Mucosa of stomach (tissue), 1 donor: ENCODE results near the gene KDF1.

Experiments
- H3K27me3 ChIP-seq: one replicate; pipeline ENCODE4 v1.7.0; 2013; ENCODE audit warnings: mild to moderate bottlenecking, low read length; ENCODE audit not compliant: control insufficient read depth, insufficient read depth
- H3K36me3 ChIP-seq: one replicate; pipeline ENCODE4 v1.7.0; 2013; ENCODE audit warnings: low read length; ENCODE audit not compliant: control insufficient read depth, insufficient read depth
- H3K4me1 ChIP-seq: one replicate; pipeline ENCODE4 v1.7.0; 2013; ENCODE audit warnings: mild to moderate bottlenecking, low read length; ENCODE audit not compliant: control insufficient read depth, insufficient read depth
- H3K4me3 ChIP-seq: one replicate; pipeline ENCODE4 v1.7.0; 2013; ENCODE audit warnings: low read length
- H3K9ac ChIP-seq: one replicate; pipeline ENCODE4 v1.7.0; 2013; ENCODE audit warnings: mild to moderate bottlenecking, low read length, moderate library complexity
- H3K9me3 ChIP-seq: one replicate; pipeline ENCODE4 v1.7.0; 2013; ENCODE audit warnings: mild to moderate bottlenecking, low read length, moderate library complexity; ENCODE audit not compliant: control insufficient read depth
- donor health status: Pancreatic carcinoma.

Gene KDF1

GRCh38 chr1:26965213-26965612, 4.9 kb upstream of the KDF1 start:
- Histone ChIP-seq H3K4me1 (peaks cover 43% of the 10 kb centered on the region), H3K9ac (no peak overlapping the region), H3K9me3 (no peaks in the 10 kb centered on the region), H3K36me3 (no peaks in the 10 kb centered on the region), H3K27me3 (peaks cover 8% of the 10 kb centered on the region), H3K4me3 (no peak overlapping the region)

- H3K27me3 ChIP-seq, result peaks cover 14% of the 10 kb centered on the region
- H3K9me3 ChIP-seq, result no peaks in the 10 kb centered on the region
- H3K4me1 ChIP-seq, result peaks cover 22% of the 10 kb centered on the region
These were observed 1.6 kb upstream of the KDF1 start for GRCh38 chr1:26961826-26962225.

GRCh38 chr1:26960625-26960966, 328 bp upstream of the KDF1 start:
- Histone ChIP-seq H3K9ac (peak overlapping the region; percentile 87), H3K27me3 (peaks cover 14% of the 10 kb centered on the region), H3K36me3 (no peaks in the 10 kb centered on the region), H3K4me3 (peak overlapping the region; percentile 62), H3K4me1 (peaks cover 20% of the 10 kb centered on the region), H3K9me3 (no peaks in the 10 kb centered on the region)

More at GRCh38 chr1:26961826-26962225, 1.6 kb upstream of the KDF1 start:
- Histone ChIP-seq H3K4me3 (no peak overlapping the region), H3K9ac (no peak overlapping the region), H3K36me3 (no peaks in the 10 kb centered on the region)

- Histone ChIP-seq H3K4me1 (peaks cover 20% of the 10 kb centered on the region), H3K27me3 (peaks cover 14% of the 10 kb centered on the region), H3K9ac (peak overlapping the region; percentile 87), H3K36me3 (no peaks in the 10 kb centered on the region), H3K9me3 (no peaks in the 10 kb centered on the region), H3K4me3 (peak overlapping the region; percentile 62)
These were observed 998 bp downstream of the KDF1 start for GRCh38 chr1:26959270-26959669.

DNA sequence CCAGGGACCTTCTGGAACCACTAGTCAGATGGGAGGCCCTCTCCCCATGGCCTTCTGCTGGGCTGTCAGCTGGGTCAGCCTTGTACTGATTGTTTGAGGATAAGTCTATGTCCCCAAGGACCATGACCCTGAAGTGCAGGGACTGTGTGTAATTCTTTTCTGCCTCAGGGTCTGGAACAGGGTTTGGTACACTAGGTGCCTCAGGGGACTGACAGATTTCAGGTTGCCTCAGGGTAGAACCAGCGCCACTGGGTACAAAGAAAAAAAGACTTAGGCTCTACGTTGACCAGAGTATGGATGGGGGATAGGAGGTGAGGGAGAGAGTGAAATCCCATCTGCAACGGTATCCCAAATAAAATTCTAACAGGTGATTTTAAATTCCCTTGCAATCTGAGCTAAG, 3.0 kb downstream of the KDF1 start:
- H3K4me3 ChIP-seq, result no peak overlapping the region
- no peaks in the 10 kb centered on the region for H3K36me3 ChIP-seq
- no peak overlapping the region for H3K9ac ChIP-seq
- peaks cover 14% of the 10 kb centered on the region for H3K27me3 ChIP-seq
- peaks cover 20% of the 10 kb centered on the region for H3K4me1 ChIP-seq
- H3K9me3 ChIP-seq, result no peaks in the 10 kb centered on the region

- H3K4me1 ChIP-seq, result peaks cover 19% of the 10 kb centered on the region
- H3K27me3 ChIP-seq, result peaks cover 14% of the 10 kb centered on the region
- H3K9me3 ChIP-seq, result no peaks in the 10 kb centered on the region
- no peaks in the 10 kb centered on the region for H3K36me3 ChIP-seq
- H3K9ac ChIP-seq, result no peak overlapping the region
- H3K4me3 ChIP-seq, result no peak overlapping the region
These were observed 3.9 kb downstream of the KDF1 start for GRCh38 chr1:26956321-26956720.

GRCh38 chr1:26953374-26953773, 6.9 kb downstream of the KDF1 start:
- no peaks in the 10 kb centered on the region for H3K36me3 ChIP-seq
- no peak overlapping the region for H3K9ac ChIP-seq

GRCh38 chr1:26951821-26952497, 8.3 kb downstream of the KDF1 start:
- no peaks in the 10 kb centered on the region for H3K27me3 ChIP-seq
- H3K9me3 ChIP-seq, result no peaks in the 10 kb centered on the region
- no peaks in the 10 kb centered on the region for H3K36me3 ChIP-seq
- H3K9ac ChIP-seq, result no peak overlapping the region
- peaks cover 17% of the 10 kb centered on the region for H3K4me1 ChIP-seq
- no peak overlapping the region for H3K4me3 ChIP-seq

More at GRCh38 chr1:26953374-26953773, 6.9 kb downstream of the KDF1 start:
- H3K9me3 ChIP-seq, result no peaks in the 10 kb centered on the region
- no peaks in the 10 kb centered on the region for H3K27me3 ChIP-seq
- peaks cover 17% of the 10 kb centered on the region for H3K4me1 ChIP-seq
- no peak overlapping the region for H3K4me3 ChIP-seq

GRCh38 chr1:26951216-26951615, 9.1 kb downstream of the KDF1 start:
- no peaks in the 10 kb centered on the region for H3K27me3 ChIP-seq
- peaks cover 17% of the 10 kb centered on the region for H3K4me1 ChIP-seq
- no peak overlapping the region for H3K9ac ChIP-seq
- no peaks in the 10 kb centered on the region for H3K36me3 ChIP-seq
- H3K4me3 ChIP-seq, result no peak overlapping the region
- no peaks in the 10 kb centered on the region for H3K9me3 ChIP-seq

DNA sequence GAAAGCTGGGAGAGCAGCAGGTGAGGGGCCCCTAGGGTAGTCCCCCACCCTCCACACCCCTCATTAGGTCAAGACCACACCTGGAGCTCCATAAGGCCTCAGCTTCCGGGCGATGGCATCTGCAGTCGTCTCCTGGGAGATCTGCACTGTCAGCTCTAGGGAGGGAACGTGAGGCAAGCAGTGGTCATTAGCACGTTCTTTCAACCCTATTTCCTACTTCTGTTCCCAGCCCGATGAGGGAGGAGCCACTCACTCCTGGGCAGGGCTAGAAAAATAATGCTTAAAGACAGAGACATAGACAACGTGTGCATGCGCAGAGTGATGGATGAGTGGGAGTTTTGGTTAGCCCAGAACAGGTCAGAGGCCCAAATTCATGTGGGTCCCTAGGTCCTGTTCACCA, 9.7 kb downstream of the KDF1 start:
- no peak overlapping the region for H3K4me3 ChIP-seq
- H3K9ac ChIP-seq, result no peak overlapping the region
- peaks cover 17% of the 10 kb centered on the region for H3K4me1 ChIP-seq
- H3K36me3 ChIP-seq, result no peaks in the 10 kb centered on the region
- H3K9me3 ChIP-seq, result no peaks in the 10 kb centered on the region
- no peaks in the 10 kb centered on the region for H3K27me3 ChIP-seq

DNA sequence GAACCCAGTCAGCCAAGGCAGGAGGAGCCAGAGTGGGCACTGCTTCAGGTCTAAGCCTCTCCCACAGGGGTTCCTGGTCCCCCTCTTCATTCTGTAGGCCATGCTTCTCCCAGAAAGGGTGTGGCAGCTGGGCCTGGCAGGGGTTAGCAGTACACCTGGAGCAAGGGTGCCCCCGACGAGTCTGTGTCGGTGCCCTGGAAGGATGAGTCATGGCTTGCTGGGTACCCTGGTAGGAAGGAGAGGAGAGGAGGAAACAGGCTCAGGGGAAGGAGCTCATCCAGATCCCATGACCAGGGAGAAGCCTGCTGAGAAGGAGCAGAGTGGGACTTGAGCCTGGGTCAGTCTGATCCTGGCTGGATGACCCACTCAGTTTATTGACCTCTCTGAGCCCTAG, 10.3 kb downstream of the KDF1 start:
- H3K9me3 ChIP-seq, result no peaks in the 10 kb centered on the region
- no peaks in the 10 kb centered on the region for H3K36me3 ChIP-seq
- H3K4me1 ChIP-seq, result peaks cover 17% of the 10 kb centered on the region
- no peak overlapping the region for H3K9ac ChIP-seq
- H3K27me3 ChIP-seq, result no peaks in the 10 kb centered on the region
- H3K4me3 ChIP-seq, result no peak overlapping the region

DNA sequence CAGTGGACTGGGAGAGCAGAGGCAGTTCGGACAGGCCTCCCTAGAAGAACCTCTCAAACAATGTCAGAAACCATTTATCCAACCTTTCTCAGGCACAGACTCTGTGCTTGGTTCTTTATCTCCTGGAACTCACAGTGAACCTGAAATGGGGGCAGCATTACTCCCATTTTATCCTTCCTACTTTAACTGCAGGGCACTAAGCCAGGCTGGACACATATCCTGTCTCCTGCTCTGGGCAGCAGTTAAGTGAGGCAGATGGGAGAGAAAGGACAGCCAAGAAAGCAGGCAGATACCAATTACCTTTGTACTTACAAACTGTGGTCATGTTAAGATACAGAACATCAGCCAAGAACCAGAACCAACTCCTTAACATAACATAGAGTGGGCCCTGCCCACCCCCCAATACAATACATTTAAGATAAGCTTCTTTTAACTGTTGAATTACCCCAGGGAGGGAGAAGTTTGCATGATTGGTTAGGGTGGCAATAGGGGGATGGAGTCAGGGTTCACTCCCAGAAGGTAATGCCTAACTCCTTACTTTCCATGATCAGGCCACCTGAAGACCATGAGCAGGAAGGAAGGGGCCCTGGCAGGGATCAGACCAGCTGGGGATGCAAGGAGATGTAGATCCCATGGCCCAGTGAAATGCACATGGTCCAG, 10.9 kb downstream of the KDF1 start:
- Histone ChIP-seq H3K4me3 (no peak overlapping the region), H3K36me3 (no peaks in the 10 kb centered on the region), H3K9me3 (no peaks in the 10 kb centered on the region), H3K9ac (no peak overlapping the region), H3K27me3 (no peaks in the 10 kb centered on the region), H3K4me1 (peaks cover 17% of the 10 kb centered on the region)
